Esophagus (tissue), 2 donors: ENCODE data around the gene LRRIQ1. TPM values are rescaled to one million over a fixed set of nuclear protein-coding genes. Genes with fewer than 3 reads are reported as not detected.

Source experiments
- H3K27ac ChIP-seq, 2 donors: one replicate each; pipeline ENCODE4 v1.5.1; 2013; ENCODE audit warnings: low read depth in 2 of 2, mild to moderate bottlenecking in 2 of 2, inconsistent platforms in 1 of 2, low read length in 1 of 2, moderate library complexity in 1 of 2
- H3K27me3 ChIP-seq, 2 donors: one replicate each; pipeline ENCODE4 v1.6.1; 2013; ENCODE audit warnings: low read length in 2 of 2, control low read depth in 1 of 2, mild to moderate bottlenecking in 1 of 2; ENCODE audit not compliant: insufficient read depth in 2 of 2, control insufficient read depth in 1 of 2
- H3K36me3 ChIP-seq, 2 donors: one replicate each; pipeline ENCODE4 v1.6.1; 2013; ENCODE audit warnings: low read length in 1 of 2; ENCODE audit not compliant: control insufficient read depth in 2 of 2, insufficient read depth in 2 of 2
- H3K4me1 ChIP-seq, 2 donors: one replicate each; pipeline ENCODE4 v1.6.1; 2013; ENCODE audit warnings: low read length in 1 of 2; ENCODE audit not compliant: control insufficient read depth in 2 of 2, insufficient read depth in 2 of 2
- H3K4me3 ChIP-seq, 2 donors: one replicate each; pipeline ENCODE4 v1.5.1; 2013; ENCODE audit warnings: low read length in 2 of 2, mild to moderate bottlenecking in 2 of 2, low read depth in 1 of 2, moderate library complexity in 1 of 2
- H3K9me3 ChIP-seq, 2 donors: one replicate each; pipeline ENCODE4 v1.6.1; 2013; ENCODE audit warnings: mild to moderate bottlenecking in 2 of 2, low read depth in 1 of 2, low read length in 1 of 2, moderate library complexity in 1 of 2; ENCODE audit not compliant: control insufficient read depth in 2 of 2, insufficient read depth in 1 of 2
- WGBS, 2 donors: extraction: QIAGEN DNeasy Blood & Tissue Kit; methylation state at CpG; one replicate each; pipeline ENCODE4 v1.1.7; 2013; 5-methylcytosine and 5-hydroxymethylcytosine counted together
- polyA plus RNA-seq, 2 donors: library from polyadenylated mRNA; stranded (reverse); fragments of 200-250 nt; gene quantifications; one replicate each; pipeline ENCODE4 v1.2.3, GENCODE V29; 2013
- donor health status: healthy with polysubstance abuse.
- donor health status: Bipolar disorder and iron deficiency.

LRRIQ1 gene
- polyA plus RNA-seq, 2 donors: 0.05 to 0.16 TPM

GRCh38 chr12:85041395-85041794 is 5.2 kb downstream of the LRRIQ1 start:
- no peak overlapping the region for H3K4me3 ChIP-seq
- 26 to 27% methylated on average over 1 of the region's 1 CpG for WGBS, 2 donors
- no peaks in the 10 kb centered on the region for H3K36me3 ChIP-seq
- H3K9me3 ChIP-seq: no peaks in the 10 kb centered on the region
- H3K4me1 ChIP-seq: no peaks in the 10 kb centered on the region
- H3K27me3 ChIP-seq: no peaks in the 10 kb centered on the region
- H3K27ac ChIP-seq: no peak overlapping the region

DNA sequence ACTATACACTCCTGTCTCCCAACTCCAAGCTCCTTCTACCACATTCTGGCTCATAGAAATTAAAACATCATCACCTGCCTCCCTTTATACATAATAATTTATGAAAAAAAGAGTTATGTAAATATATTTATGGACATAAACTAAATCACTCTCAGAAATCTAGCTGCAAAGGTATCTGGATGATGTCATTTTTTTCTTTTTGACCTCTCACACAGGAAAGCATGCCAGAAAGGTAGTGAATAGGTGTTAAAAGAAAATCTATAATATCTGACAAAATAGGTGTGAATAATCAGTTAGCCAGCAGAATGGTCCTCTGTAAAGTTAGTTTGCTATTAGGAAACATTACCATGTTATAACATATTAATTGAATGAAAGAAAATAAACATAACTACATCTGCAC is 7.7 kb downstream of the LRRIQ1 start:
- Histone ChIP-seq H3K4me3 (no peak overlapping the region), H3K4me1 (no peaks in the 10 kb centered on the region), H3K27me3 (no peaks in the 10 kb centered on the region), H3K36me3 (no peaks in the 10 kb centered on the region), H3K9me3 (no peaks in the 10 kb centered on the region), H3K27ac (no peak overlapping the region)

- Histone ChIP-seq H3K27ac (no peak overlapping the region), H3K9me3 (no peaks in the 10 kb centered on the region), H3K27me3 (no peaks in the 10 kb centered on the region), H3K36me3 (no peaks in the 10 kb centered on the region), H3K4me3 (no peak overlapping the region), H3K4me1 (no peaks in the 10 kb centered on the region)
- WGBS, 2 donors: 36 to 51% methylated on average over 2 of the region's 2 CpGs
Observed at GRCh38 chr12:85057370-85057963, 21.3 kb downstream of the LRRIQ1 start.

DNA sequence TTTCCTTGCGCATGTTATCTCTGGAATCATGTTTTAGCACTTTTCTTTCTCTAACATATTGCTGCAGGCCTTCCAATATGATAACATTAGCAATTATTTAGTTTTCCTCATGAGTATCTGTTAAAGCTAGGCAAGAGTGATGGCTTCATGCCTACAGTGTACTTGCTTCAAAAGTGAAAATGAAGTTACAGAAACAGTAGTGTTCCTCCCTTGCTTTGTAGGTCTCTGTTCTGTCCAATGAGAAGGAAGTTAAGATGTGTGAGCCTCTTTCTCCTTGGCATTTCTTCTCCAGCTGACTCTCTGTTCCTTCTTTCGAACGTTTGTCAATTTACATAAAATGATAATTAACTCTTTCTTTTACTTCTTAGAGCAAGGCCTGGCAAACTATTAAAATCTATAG is 22.2 kb downstream of the LRRIQ1 start:
- H3K27ac ChIP-seq: no peak overlapping the region
- H3K9me3 ChIP-seq: no peaks in the 10 kb centered on the region
- H3K27me3 ChIP-seq: no peaks in the 10 kb centered on the region
- no peak overlapping the region for H3K4me3 ChIP-seq
- H3K4me1 ChIP-seq: no peaks in the 10 kb centered on the region
- 48 to 51% methylated on average over 3 of the region's 3 CpGs for WGBS, 2 donors
- H3K36me3 ChIP-seq: no peaks in the 10 kb centered on the region

- H3K4me3 ChIP-seq: no peak overlapping the region
- H3K9me3 ChIP-seq: no peaks in the 10 kb centered on the region
- H3K36me3 ChIP-seq: no peaks in the 10 kb centered on the region
- WGBS, 2 donors: 61 to 68% methylated on average over 6 of the region's 6 CpGs
- no peak overlapping the region for H3K27ac ChIP-seq
- no peaks in the 10 kb centered on the region for H3K4me1 ChIP-seq
- no peaks in the 10 kb centered on the region for H3K27me3 ChIP-seq
Observed at GRCh38 chr12:85059594-85059993, 23.4 kb downstream of the LRRIQ1 start.

DNA sequence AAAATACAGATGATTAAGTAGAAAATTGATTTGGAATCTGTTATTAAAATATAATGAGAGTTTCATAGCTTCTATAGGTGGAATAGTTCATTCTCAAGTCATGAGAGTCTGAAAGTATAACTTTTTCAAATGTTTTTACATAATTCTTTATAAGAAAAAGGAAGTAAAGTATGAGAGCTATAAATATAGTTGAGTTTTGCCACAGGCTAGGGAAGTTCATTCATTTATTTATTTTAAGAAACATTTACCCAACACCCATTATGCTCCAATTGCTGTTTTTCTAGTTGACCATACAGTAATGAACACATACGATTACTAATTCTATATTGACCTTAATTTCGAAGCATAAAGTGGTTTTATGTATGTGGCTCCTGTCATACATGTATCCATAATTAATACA is 24.8 kb downstream of the LRRIQ1 start:
- H3K9me3 ChIP-seq: no peaks in the 10 kb centered on the region
- no peak overlapping the region for H3K27ac ChIP-seq
- no peak overlapping the region for H3K4me3 ChIP-seq
- H3K4me1 ChIP-seq: no peaks in the 10 kb centered on the region
- no peaks in the 10 kb centered on the region for H3K36me3 ChIP-seq
- H3K27me3 ChIP-seq: no peaks in the 10 kb centered on the region
- WGBS, 2 donors: 66 to 68% methylated on average over 2 of the region's 2 CpGs

GRCh38 chr12:85065837-85066482 is 29.8 kb downstream of the LRRIQ1 start:
- H3K9me3 ChIP-seq: no peaks in the 10 kb centered on the region
- no peaks in the 10 kb centered on the region for H3K4me1 ChIP-seq
- H3K27ac ChIP-seq: no peak overlapping the region
- H3K36me3 ChIP-seq: no peaks in the 10 kb centered on the region
- no peak overlapping the region for H3K4me3 ChIP-seq
- no peaks in the 10 kb centered on the region for H3K27me3 ChIP-seq
- WGBS, 2 donors: 85 to 91% methylated on average over 3 of the region's 3 CpGs

DNA sequence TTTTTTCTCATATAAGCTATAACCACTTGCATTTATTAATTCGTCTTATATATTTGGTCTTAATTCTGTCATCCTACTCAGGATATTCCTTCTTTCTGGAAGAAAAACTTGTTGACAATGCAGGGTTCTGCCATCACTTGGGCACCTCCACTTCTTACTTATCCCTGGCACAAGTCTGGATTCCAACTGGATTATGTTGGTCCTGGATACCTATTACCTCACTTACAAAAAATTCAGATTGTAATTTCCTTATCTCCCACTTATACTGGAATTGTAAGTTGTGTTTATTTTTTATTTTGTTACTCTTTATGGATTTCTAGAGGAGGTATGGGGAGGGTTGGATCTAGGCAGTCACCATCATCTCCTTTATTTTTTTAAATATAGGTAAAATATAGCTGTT is 36.7 kb downstream of the LRRIQ1 start:
- H3K36me3 ChIP-seq: no peaks in the 10 kb centered on the region
- H3K9me3 ChIP-seq: no peaks in the 10 kb centered on the region
- no peaks in the 10 kb centered on the region for H3K27me3 ChIP-seq
- H3K4me3 ChIP-seq: no peak overlapping the region
- no peak overlapping the region for H3K27ac ChIP-seq
- H3K4me1 ChIP-seq: no peaks in the 10 kb centered on the region
- WGBS, 2 donors: 83 to 86% methylated on average over 1 of the region's 1 CpG

DNA sequence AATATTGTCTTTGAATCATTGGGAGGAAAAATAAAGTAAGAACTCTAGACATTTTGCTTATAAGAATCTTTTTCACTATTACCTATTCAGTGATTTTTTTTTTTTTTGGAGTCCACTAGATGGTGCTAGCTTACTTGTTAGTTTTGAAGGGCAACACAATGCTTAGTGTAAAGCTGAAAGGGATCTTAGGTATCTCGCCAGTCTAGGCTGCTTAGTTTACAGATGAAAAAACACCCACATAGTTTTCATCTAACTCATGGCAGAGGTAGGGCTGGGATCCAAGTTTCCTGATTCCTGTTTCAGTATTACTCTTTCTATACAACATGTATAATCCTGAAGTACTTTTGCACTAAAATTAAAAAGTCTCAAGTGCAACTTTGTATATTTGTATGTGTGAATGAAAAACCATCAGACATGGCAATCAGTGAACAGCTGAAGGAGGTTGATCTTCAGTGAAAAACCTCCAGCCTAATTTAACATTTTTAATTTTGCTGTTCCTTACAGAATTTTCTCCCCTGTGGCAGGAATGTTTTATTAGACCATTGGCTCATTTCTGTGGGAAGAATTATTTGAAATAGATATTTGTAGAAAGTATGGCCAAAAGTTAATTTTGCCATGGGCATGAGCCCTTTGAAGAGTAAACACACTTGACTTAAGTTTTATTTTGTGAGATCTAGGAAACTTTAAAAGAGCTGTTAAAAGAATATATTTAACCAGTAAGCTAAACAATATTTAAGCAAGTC is 40.7 kb downstream of the LRRIQ1 start:
- WGBS, 2 donors: 2 to 4% methylated on average over 1 of the region's 1 CpG
- Histone ChIP-seq H3K27ac (no peak overlapping the region), H3K4me3 (no peak overlapping the region), H3K36me3 (no peaks in the 10 kb centered on the region), H3K27me3 (no peaks in the 10 kb centered on the region), H3K9me3 (no peaks in the 10 kb centered on the region), H3K4me1 (no peaks in the 10 kb centered on the region)

DNA sequence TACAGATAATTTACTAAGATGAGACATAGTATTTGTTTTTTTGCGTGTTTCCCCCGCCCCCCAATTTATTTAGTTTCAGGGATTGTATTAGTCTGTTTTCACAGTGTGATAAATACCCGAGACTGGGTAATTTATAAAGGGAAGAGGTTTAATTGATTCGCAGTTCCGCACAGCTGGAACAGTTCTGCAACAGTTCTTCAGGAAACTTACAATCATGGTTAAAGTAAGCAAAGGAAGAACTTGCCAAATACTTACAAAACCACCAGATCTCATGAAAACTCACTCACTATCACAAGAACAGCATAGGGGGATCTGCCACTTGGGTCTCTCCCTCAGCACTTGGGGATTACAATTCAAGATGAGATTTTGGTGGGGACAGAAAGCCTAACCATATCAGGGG is 48.9 kb downstream of the LRRIQ1 start:
- no peaks in the 10 kb centered on the region for H3K4me1 ChIP-seq
- WGBS, 2 donors: 64 to 79% methylated on average over 5 of the region's 5 CpGs
- H3K27me3 ChIP-seq: no peaks in the 10 kb centered on the region

More for the DNA sequence above, 48.9 kb downstream of the LRRIQ1 start:
- H3K4me3 ChIP-seq: no peak overlapping the region
- H3K36me3 ChIP-seq: no peaks in the 10 kb centered on the region
- H3K9me3 ChIP-seq: no peaks in the 10 kb centered on the region
- H3K27ac ChIP-seq: no peak overlapping the region
